Activated naive CD8-positive, alpha-beta T cell treated with anti-CD3 and anti-CD28 coated beads for 36 hours (primary cell): Measurements from ENCODE around the gene CADM1. TPM values are rescaled to one million over a fixed set of nuclear protein-coding genes. Genes with fewer than 3 reads are reported as not detected.

Source experiments
- DNase-seq: peaks from one replicate; pipeline ENCODE4 v3.0.0; 2021
- H3K27ac Mint-ChIP-seq: one replicate; pipeline ENCODE4 v1.8.0; 2022; ENCODE audit warnings: mild to moderate bottlenecking, moderate library complexity, mixed read lengths
- H3K27me3 Mint-ChIP-seq: one replicate; pipeline ENCODE4 v1.8.0; 2022; ENCODE audit warnings: mild to moderate bottlenecking, mixed read lengths
- H3K36me3 Mint-ChIP-seq: one replicate; pipeline ENCODE4 v1.8.0; 2021; ENCODE audit warnings: mild to moderate bottlenecking, mixed read lengths
- H3K4me1 Mint-ChIP-seq: one replicate; pipeline ENCODE4 v1.8.0; 2021; ENCODE audit warnings: mixed read lengths
- H3K4me3 Mint-ChIP-seq: one replicate; pipeline ENCODE4 v1.8.0; 2022; ENCODE audit warnings: mild to moderate bottlenecking, moderate library complexity, mixed read lengths
- H3K9me3 Mint-ChIP-seq: one replicate; pipeline ENCODE4 v1.8.0; 2022; ENCODE audit warnings: mixed read lengths
- total RNA-seq, 2 experiments: library from RNA; stranded (reverse); gene quantifications; one replicate each; pipeline ENCODE4 v1.2.3, GENCODE V29; 2021

CADM1 gene
- total RNA-seq, 2 experiments from 2014 or later = not detected

DNA sequence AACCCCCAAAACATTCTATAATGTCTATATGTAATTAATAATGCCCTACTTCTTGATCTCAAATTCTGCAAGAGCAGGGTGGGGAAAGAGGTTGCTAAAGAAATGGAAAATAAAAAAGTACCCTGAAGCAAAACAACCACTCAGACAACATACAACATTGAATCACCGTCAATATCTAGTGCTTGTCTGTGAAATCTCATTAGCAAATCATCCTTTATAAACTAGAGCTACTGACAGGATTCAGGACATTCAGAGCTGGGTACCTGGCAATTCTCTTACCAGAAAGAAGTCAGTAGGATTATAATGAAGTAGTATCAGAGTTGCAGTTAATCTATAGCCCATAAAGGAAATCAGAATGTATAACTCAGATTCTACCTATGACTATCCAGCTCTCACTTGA, 143.2 kb downstream of the CADM1 start:
- no peaks in the 10 kb centered on the region for H3K27me3 Mint-ChIP-seq
- H3K4me3 Mint-ChIP-seq = no peak overlapping the region
- no peak overlapping the region for H3K27ac Mint-ChIP-seq
- DNase-seq = no peak
- no peaks in the 10 kb centered on the region for H3K4me1 Mint-ChIP-seq
- no peaks in the 10 kb centered on the region for H3K9me3 Mint-ChIP-seq
- no peaks in the 10 kb centered on the region for H3K36me3 Mint-ChIP-seq

DNA sequence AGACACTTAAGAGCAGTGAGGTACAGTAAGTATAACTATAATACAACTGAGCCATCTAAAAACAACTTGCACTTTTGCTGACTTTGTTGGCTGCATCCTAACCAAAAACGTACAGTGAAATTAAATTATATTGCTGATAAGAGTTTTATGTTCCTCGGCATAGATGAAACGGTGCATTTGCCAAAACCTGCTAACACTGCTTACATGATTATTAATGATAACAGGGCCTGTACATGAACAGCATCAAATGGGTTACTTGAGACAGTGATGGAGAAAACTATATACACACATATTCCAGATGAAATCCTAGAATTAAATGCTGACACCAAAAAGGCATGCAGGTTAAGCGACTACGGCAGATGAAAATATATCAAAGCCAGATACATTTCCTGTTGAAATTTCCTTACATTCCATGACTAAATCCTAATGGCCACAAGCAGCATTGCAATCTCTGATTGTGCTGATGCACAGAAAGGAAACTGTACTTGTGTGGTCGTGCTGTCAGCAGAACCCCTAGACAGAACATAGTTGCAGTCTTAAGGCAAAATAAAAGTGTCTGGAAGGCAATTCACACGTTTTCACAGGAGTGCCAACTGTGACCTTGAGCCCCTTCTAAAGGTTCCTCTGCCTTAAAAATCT, 143.9 kb downstream of the CADM1 start:
- Mint-ChIP-seq H3K4me1 (no peaks in the 10 kb centered on the region), H3K4me3 (no peak overlapping the region), H3K9me3 (no peaks in the 10 kb centered on the region), H3K36me3 (no peaks in the 10 kb centered on the region), H3K27me3 (no peaks in the 10 kb centered on the region), H3K27ac (no peak overlapping the region)
- DNase-seq = no peak

- H3K4me1 Mint-ChIP-seq = no peaks in the 10 kb centered on the region
- H3K27ac Mint-ChIP-seq = no peak overlapping the region
- H3K36me3 Mint-ChIP-seq = no peaks in the 10 kb centered on the region
- no peak overlapping the region for H3K4me3 Mint-ChIP-seq
- H3K9me3 Mint-ChIP-seq = no peaks in the 10 kb centered on the region
- no peak for DNase-seq
- no peaks in the 10 kb centered on the region for H3K27me3 Mint-ChIP-seq
Observed at GRCh38 chr11:115357066-115357465, 147.1 kb downstream of the CADM1 start.

GRCh38 chr11:115352805-115353485, 151.3 kb downstream of the CADM1 start:
- Mint-ChIP-seq H3K36me3 (no peaks in the 10 kb centered on the region), H3K9me3 (no peaks in the 10 kb centered on the region), H3K4me1 (no peaks in the 10 kb centered on the region), H3K27me3 (peaks cover 4% of the 10 kb centered on the region), H3K4me3 (no peak overlapping the region), H3K27ac (no peak overlapping the region)
- DNase-seq = no peak

DNA sequence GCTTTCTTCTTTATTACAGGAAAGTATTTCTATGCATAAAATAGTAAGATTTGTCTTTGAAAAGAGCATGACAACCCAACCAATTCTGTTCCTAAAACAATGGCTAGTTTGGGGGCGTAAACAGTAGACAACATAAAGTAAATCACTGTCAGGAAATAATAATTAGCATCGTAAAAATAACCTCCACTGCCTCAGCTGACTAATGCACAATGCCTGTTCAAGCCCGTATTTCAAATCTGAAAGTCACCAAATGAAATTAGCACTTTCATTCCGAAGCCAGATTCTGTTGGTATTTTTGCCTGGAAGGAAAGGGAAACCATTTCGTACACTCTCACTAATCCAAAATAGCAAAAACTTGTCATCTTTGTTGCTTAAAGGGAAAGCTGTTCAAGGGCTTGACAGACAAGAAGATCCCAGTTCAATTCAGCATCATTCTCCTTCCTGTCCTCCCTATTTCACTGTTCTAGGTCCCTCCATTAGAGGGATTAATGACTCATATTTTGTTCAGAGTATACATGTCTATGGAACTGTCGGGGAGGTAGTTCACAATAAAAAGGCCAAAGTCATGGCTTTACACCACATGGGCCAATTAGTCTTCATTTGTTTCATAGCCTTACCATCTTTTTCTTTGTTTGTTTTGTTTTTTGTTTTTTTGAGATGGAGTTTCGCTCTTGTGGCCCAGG, 154.7 kb downstream of the CADM1 start:
- Mint-ChIP-seq H3K4me3 (no peak overlapping the region), H3K27ac (no peak overlapping the region), H3K4me1 (no peaks in the 10 kb centered on the region), H3K27me3 (peaks cover 4% of the 10 kb centered on the region), H3K36me3 (no peaks in the 10 kb centered on the region), H3K9me3 (no peaks in the 10 kb centered on the region)
- DNase-seq = no peak

DNA sequence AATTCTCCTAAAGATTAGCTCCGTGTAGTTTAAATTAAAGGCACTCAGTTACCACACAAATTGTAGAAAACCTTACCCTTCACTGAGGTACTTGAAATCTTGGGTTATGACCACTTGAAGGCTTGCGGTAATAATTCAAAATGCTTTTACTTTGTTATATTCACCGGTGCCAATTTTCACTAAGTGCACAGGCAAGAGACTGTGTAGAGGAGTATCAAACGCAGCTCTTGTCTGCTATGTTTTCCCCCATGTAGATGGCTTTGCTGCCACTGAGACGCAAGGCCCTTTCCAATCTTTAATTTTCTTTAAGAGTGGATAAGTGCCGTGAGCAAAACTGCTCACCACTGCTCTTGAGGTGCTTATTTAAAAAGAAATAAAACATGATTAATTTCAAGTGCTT, 155.8 kb downstream of the CADM1 start:
- no peaks in the 10 kb centered on the region for H3K4me1 Mint-ChIP-seq

GRCh38 chr11:115347106-115347505, 157.1 kb downstream of the CADM1 start:
- Mint-ChIP-seq H3K4me1 (no peaks in the 10 kb centered on the region), H3K4me3 (no peak overlapping the region), H3K36me3 (no peaks in the 10 kb centered on the region), H3K27ac (no peak overlapping the region), H3K27me3 (peaks cover 4% of the 10 kb centered on the region), H3K9me3 (no peaks in the 10 kb centered on the region)
- DNase-seq = no peak

More for the DNA sequence above, 155.8 kb downstream of the CADM1 start:
- Mint-ChIP-seq H3K9me3 (no peaks in the 10 kb centered on the region), H3K27ac (no peak overlapping the region), H3K36me3 (no peaks in the 10 kb centered on the region), H3K4me3 (no peak overlapping the region), H3K27me3 (peaks cover 4% of the 10 kb centered on the region)
- DNase-seq = no peak

- no peak overlapping the region for H3K27ac Mint-ChIP-seq
- no peaks in the 10 kb centered on the region for H3K9me3 Mint-ChIP-seq
- H3K4me3 Mint-ChIP-seq = no peak overlapping the region
- no peaks in the 10 kb centered on the region for H3K36me3 Mint-ChIP-seq
- no peaks in the 10 kb centered on the region for H3K27me3 Mint-ChIP-seq
- no peak for DNase-seq
- H3K4me1 Mint-ChIP-seq = no peaks in the 10 kb centered on the region
Observed at GRCh38 chr11:115345840-115346239, 158.4 kb downstream of the CADM1 start.

- DNase-seq = no peak
- no peak overlapping the region for H3K27ac Mint-ChIP-seq
- H3K4me1 Mint-ChIP-seq = no peaks in the 10 kb centered on the region
Observed at GRCh38 chr11:115345361-115345760, 158.9 kb downstream of the CADM1 start.

DNA sequence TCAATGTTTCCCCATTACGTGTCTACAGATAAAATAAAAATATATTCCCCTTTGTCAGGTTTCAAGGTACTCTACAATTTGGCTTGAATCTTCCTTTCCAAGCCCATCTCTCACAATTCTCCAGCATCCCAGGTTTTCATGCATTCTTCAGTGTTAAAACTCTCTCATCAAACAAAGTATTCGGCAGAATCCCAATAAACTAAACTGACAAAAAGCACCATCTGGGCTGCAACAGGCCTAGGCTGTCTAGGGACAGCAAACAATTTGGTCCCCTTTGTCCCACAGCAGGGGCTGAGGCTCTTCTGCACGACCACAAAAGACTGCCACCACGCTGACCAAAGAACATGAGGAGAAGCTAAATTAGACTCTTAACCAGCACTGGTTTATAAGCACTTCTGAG, 159.4 kb downstream of the CADM1 start:
- Mint-ChIP-seq H3K27me3 (no peaks in the 10 kb centered on the region), H3K9me3 (no peaks in the 10 kb centered on the region), H3K4me3 (no peak overlapping the region), H3K4me1 (no peaks in the 10 kb centered on the region), H3K27ac (no peak overlapping the region), H3K36me3 (no peaks in the 10 kb centered on the region)
- no peak for DNase-seq

More at GRCh38 chr11:115345361-115345760, 158.9 kb downstream of the CADM1 start:
- no peak overlapping the region for H3K4me3 Mint-ChIP-seq
- H3K36me3 Mint-ChIP-seq = no peaks in the 10 kb centered on the region
- H3K9me3 Mint-ChIP-seq = no peaks in the 10 kb centered on the region
- H3K27me3 Mint-ChIP-seq = no peaks in the 10 kb centered on the region

DNA sequence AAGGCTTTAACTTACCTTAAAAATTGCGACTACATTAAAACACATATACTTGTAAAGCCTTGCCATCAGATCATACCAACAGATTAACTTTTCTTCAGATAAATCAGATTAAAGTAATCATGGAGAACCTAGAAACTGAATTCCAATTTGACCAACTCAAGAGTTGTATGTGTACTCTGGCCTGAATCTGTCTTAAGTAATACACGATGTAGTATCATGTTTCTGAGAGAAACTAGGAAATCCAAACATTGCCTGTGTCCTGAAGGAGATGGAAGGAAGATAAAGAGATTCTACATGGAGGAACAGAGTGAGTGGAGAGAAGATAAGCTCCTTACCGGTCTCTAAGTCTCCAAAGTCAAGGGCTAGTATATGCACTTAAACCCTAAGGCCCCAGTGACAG, 162.1 kb downstream of the CADM1 start:
- Mint-ChIP-seq H3K27me3 (peaks cover 4% of the 10 kb centered on the region), H3K4me3 (no peak overlapping the region), H3K27ac (no peak overlapping the region)

DNA sequence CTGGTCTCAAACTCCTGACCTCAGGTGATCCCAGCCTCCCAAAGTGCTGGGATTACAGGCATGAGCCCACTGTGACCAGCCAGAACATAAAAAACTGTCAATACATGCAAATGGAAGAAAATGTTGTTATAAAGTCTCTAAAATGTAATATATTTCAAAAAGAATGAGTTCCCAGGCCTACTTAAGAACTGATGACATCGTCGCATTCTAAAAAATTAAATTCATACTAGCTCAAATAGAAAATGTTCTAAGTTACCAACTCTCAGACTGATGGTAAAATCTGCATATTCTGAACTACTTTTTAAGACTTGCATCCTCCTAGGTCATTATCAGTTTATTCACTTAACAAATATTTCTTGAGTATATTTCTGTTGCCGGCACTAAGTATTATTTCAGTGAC, 163.3 kb downstream of the CADM1 start:
- H3K27me3 Mint-ChIP-seq = peaks cover 4% of the 10 kb centered on the region
- H3K36me3 Mint-ChIP-seq = no peaks in the 10 kb centered on the region
- H3K9me3 Mint-ChIP-seq = no peaks in the 10 kb centered on the region
- no peak for DNase-seq
- no peaks in the 10 kb centered on the region for H3K4me1 Mint-ChIP-seq
- H3K27ac Mint-ChIP-seq = no peak overlapping the region
- H3K4me3 Mint-ChIP-seq = no peak overlapping the region

More for the DNA sequence above, 162.1 kb downstream of the CADM1 start:
- no peak for DNase-seq
- Mint-ChIP-seq H3K4me1 (no peaks in the 10 kb centered on the region), H3K36me3 (no peaks in the 10 kb centered on the region), H3K9me3 (no peaks in the 10 kb centered on the region)

- peaks cover 4% of the 10 kb centered on the region for H3K27me3 Mint-ChIP-seq
- no peak overlapping the region for H3K4me3 Mint-ChIP-seq
- H3K4me1 Mint-ChIP-seq = no peaks in the 10 kb centered on the region
- no peak for DNase-seq
- H3K9me3 Mint-ChIP-seq = no peaks in the 10 kb centered on the region
- H3K36me3 Mint-ChIP-seq = no peaks in the 10 kb centered on the region
- no peak overlapping the region for H3K27ac Mint-ChIP-seq
Observed at GRCh38 chr11:115338476-115338875, 165.7 kb downstream of the CADM1 start.

- H3K36me3 Mint-ChIP-seq = no peaks in the 10 kb centered on the region
- no peak for DNase-seq
- H3K27ac Mint-ChIP-seq = no peak overlapping the region
- no peak overlapping the region for H3K4me3 Mint-ChIP-seq
- H3K27me3 Mint-ChIP-seq = peaks cover 4% of the 10 kb centered on the region
- H3K4me1 Mint-ChIP-seq = no peaks in the 10 kb centered on the region
- no peaks in the 10 kb centered on the region for H3K9me3 Mint-ChIP-seq
Observed at GRCh38 chr11:115334932-115335788, 169.1 kb downstream of the CADM1 start.

DNA sequence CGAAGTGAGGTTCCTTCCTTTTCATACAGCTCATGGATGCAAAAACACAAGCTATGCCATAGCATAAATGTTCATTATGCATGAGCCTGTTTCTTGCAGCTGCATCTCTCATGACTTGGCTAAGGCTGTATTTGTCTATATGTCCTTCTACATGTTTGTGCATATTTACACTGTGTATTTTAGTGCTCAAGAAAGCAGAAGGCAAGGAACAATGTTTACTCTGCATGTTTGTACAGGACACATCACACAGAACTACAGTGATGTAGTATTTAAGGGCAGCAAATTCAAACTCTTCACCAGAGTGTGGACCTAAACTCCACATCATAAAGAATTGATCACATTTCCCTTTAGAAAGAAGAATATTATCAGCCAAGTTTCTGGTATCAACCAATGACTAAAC, 170.3 kb downstream of the CADM1 start:
- H3K9me3 Mint-ChIP-seq = no peaks in the 10 kb centered on the region
- no peaks in the 10 kb centered on the region for H3K36me3 Mint-ChIP-seq
- no peak overlapping the region for H3K27ac Mint-ChIP-seq
- H3K4me1 Mint-ChIP-seq = no peaks in the 10 kb centered on the region
- no peak for DNase-seq
- H3K4me3 Mint-ChIP-seq = no peak overlapping the region
- peaks cover 7% of the 10 kb centered on the region for H3K27me3 Mint-ChIP-seq
